Raji (cell line): ENCODE measurements around the gene NEK4.

Experiments
- POLR2A ChIP-seq: IDR thresholded peaks from 2 replicates; pipeline ENCODE4 v1.6.1; 2011; ENCODE audit warnings: low read depth, low read length, control low read depth; ENCODE audit not compliant: insufficient read depth

NEK4 gene

GRCh38 chr3:52777127-52777958, 6.6 kb upstream of the NEK4 start, which contains the start of gene ITIH1:
Gene ITIH1 (plus strand): TSS chr3:52777599. CDS start chr3:52777616, 17 bp downstream.
- no peak for TF ChIP-seq POLR2A

DNA sequence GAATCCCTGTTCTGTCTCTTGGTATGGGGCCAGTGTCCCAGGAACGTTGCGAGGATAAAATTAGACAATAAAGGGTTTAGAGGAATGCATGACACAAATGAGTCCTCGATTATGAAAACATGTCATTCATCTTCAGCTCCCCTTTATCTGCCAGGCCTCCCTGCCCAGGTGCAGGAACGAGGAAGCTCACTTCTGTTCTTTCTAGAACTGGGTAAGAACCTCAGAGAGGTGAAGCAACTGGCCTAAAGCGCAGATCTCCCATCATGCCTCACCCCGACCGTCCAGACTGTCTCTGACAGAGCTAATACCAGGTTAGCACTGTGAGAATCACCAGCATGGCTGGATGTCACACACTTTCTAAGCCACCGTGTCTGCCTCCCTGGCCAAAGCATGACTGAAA, 5.1 kb upstream of the NEK4 start:
- TF ChIP-seq POLR2A, result no peak

DNA sequence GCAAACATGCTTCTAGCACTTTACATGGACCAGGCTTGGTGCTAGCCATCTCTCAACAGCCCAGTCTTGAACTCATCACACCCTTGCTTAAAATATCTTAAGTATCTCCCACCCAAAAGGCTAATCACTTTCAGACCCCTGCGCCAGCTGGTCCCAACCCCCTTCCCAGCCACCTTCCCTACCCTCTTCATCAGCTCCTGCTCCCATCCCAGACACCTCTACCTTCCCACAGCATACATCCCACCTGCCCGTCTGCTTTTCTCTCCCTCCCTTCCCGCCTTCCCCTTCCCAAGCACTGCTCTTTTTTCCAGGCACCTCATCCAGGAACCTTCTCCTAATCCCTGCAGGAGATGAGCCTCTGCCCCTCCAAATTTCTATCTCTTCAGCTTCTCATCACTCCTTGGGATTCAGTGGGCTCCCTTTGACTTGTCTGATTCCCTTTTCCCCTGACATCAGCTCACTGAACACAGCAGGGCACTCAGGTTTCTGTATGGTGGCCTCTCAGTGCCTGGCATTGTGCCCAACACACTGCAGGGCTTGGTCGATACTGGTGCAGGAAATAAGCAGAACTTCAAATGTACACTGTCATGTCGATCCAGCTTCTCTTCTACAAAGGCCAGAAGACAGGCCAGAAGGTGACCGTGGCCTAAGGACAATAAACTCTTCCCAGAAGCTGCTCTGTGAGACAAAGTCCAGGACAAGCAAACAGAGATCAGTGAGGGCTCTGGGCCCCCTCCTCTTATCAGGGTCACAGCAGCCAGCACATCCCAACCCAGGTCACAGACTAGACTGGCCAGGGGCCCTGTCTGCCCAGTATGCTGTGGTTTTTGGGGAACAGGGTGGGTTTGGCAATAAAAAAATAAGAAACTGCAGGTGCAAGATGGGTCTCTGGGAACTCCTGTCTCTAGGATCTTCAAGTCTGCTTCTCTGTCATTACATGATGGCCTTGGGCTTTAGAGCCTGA, 4.4 kb upstream of the NEK4 start:
- no peak for TF ChIP-seq POLR2A

- TF ChIP-seq POLR2A, result no peak
Measured at GRCh38 chr3:52774066-52774713, 3.5 kb upstream of the NEK4 start.

DNA sequence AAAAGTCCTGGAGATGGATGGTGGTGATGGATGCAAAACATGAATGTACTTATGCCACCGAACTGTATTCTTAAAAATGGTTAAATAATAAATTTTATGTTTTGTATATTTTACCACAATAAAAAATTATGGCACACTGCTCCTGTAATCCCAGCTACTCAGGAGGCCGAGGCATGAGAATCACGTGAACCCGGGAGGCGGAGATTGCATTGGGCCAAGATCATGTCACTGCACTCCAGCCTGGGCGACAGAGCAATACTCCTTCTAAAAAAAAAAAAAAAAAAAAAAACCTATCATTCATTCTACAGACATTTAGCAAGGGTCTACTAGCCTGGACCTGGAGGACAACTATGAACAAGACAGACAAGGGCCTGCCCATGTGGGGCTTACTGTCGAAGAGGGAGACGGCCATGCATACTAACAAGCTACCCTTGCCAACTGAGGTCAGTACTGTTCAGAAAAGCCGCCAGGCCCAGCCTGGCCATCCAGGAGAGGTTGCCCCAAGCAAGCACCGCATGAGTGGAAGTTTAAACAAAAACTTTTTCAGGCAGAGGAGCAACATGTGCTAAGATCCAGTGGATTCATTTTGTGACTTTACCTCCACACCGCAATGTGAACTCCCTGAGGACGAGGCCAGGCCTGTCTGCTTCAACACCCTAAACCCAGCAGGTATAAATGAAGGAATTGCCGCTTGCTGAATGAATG, 2.8 kb upstream of the NEK4 start:
- no peak for TF ChIP-seq POLR2A

GRCh38 chr3:52771702-52772101, 962 bp upstream of the NEK4 start:
- TF ChIP-seq POLR2A, result no peak

DNA sequence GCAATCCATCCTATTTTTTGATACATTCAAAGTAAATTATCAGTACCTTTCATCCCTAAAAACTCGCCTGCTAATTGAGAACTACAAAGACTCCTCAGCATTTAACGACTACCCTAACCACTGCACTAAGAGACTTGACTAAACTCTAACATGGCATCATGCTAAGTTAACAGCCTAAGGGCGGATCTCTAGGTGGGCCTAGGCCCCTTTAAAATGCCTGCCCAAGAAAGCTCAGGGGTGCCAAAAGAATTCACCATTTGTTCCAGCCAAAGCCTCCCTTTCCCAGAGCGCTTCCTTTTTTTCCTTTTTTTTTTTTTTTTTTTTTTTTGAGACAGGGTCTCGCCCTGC, 568 bp upstream of the NEK4 start:
- no peak for TF ChIP-seq POLR2A

- no peak for TF ChIP-seq POLR2A
Measured at GRCh38 chr3:52769786-52770455, 819 bp downstream of the NEK4 start.

DNA sequence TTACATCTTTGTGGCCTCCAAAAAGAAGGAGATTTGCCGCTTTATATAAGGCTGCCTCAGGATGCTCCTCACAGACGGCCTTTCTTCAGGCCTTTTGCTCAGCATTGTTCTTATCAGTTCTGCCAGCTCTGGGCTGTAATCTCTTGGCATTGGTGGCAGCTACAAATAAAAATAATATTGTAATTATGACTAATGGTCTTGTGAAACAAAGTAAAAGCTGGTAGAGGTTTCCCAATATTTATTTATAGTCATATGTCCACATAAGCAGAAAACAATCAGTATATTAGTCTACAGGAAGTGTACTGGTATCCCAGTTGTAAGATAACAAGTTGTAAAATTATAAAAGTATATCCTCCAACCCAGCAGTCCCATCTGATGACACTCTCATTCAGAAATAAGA, 7.3 kb downstream of the NEK4 start:
- TF ChIP-seq POLR2A, result no peak

DNA sequence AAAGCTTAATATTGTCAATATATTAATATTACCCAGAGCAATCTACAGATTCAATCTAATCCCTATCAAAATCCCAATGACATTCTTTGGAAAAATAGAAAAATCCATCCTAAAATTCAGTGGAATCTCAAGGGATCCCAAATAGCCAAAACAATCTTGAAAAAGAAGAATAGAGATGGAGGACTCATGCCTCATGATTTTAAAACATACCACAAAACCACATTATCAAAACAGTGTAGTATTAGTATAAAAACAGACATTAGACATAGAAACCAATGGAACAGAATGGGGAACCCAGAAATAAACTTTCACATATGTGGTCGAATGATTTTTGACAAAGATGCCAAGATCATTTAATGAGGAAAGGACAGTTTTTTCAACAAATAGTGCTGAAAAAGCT, 14.6 kb downstream of the NEK4 start:
- no peak for TF ChIP-seq POLR2A

GRCh38 chr3:52754373-52754772, 16.4 kb downstream of the NEK4 start:
- TF ChIP-seq POLR2A, result no peak

- no peak for TF ChIP-seq POLR2A
Measured at GRCh38 chr3:52752045-52752660, 18.6 kb downstream of the NEK4 start.

- no peak for TF ChIP-seq POLR2A
Measured at GRCh38 chr3:52743721-52744120, 27.0 kb downstream of the NEK4 start.

GRCh38 chr3:52743152-52743551, 27.6 kb downstream of the NEK4 start:
- no peak for TF ChIP-seq POLR2A
